ENCODE results near the gene CRYZL1.

GRCh38 chr21:33559813-33560212, 81.7 kb downstream of the CRYZL1 start:
- TF ChIP-seq CTCF (IDR thresholded peaks at IDR 0.05 in 4 of 5, conservative IDR thresholded peaks at IDR 0.05 in 1 of 5) (no peak), POLR2A (IDR thresholded peaks at IDR 0.05) (no peak)
